ENCODE measurements around the gene SCAF4. TPM values are rescaled to one million over a fixed set of nuclear protein-coding genes. Genes with fewer than 3 reads are reported as not detected.
A peak's percentile ranks its signal among the peaks of the same experiment; 100 is the strongest.

The SCAF4 gene
- total and polyA plus RNA-seq, 10 of the 15 experiments (the other 5 are each of a cell fraction or from before 2014, with no cell fraction given) = 4.3 to 49.3 (median 16.0) TPM

GRCh38 chr21:31665397-31665796, 66.5 kb downstream of the SCAF4 start:
- TF ChIP-seq SMAD5 (IDR thresholded peaks at IDR 0.05; ENCODE audit: low read depth) (no peak), FOXM1 (IDR thresholded peaks at IDR 0.05; ENCODE audit: low read depth, low read length) (no peak), RUNX3 (IDR thresholded peaks at IDR 0.05; ENCODE audit: low read length) (no peak), SUZ12 (IDR thresholded peaks at IDR 0.05; ENCODE audit: unreplicated experiment) (no peak), FOXK2 (IDR thresholded peaks at IDR 0.05) (no peak), FOS (IDR thresholded peaks at IDR 0.05; ENCODE audit: borderline replicate concordance, extremely low read depth, insufficient read length) (no peak), CBX5 (IDR thresholded peaks at IDR 0.05; ENCODE audit: low read depth) (no peak), POLR2A (IDR thresholded peaks at IDR 0.05; ENCODE audit: low read depth, low read length) (no peak)
- H3K4me3 ChIP-seq = no peak overlapping the region
- peaks cover 0 to 27% of the 10 kb centered on the region in 2 experiments; a peak in 1 of 4 replicates for H3K36me3 ChIP-seq (ENCODE audit: control insufficient read depth in 2 of 2, insufficient read depth in 2 of 2, low read length in 1 of 2)
- peaks cover 17% of the 10 kb centered on the region for H3K4me1 ChIP-seq (ENCODE audit: control insufficient read depth, insufficient read depth, low read length)
- SMC1A ChIA-PET (ENCODE audit: uncharacterized antibody, unreplicated experiment) = no interaction called here
- WGBS (ENCODE audit: insufficient coverage, insufficient replicate concordance, low lambda C conversion rate, missing lambda C conversion rate) = 81% methylated on average over 8 of the region's 8 CpGs
- ATAC-seq = peak; percentile 11
- H3K9me3 ChIP-seq (replicated peaks; ENCODE audit: control insufficient read depth, insufficient read depth, low read length) = no peaks in the 10 kb centered on the region
- H3K79me2 ChIP-seq (ENCODE audit: control insufficient read depth, insufficient read depth, low read length) = peaks cover 37% of the 10 kb centered on the region
- BruUV-seq (replicated peaks) = no TSS peak
- in situ Hi-C loops (cut with MboI) (no loop called here), intact Hi-C loops (cut with micrococcal nuclease; ENCODE audit: unreplicated experiment) (no loop called here)
- CTCF ChIA-PET = no interaction called here
- DNase-seq (ENCODE audit: low read depth, low spot score) = no peak
- H3K27me3 ChIP-seq (replicated peaks in 1 of 2; ENCODE audit: control insufficient read depth in 2 of 2, insufficient read depth in 2 of 2, low read length in 1 of 2) = no peaks in the 10 kb centered on the region
- no peak overlapping the region for H3K9ac ChIP-seq (ENCODE audit: control insufficient read depth, insufficient read depth, low read length)
- POLR2A ChIA-PET = no interaction called here
- peak overlapping the region; percentile 47; the same call in 1 of the 2 replicates for H3K4me2 ChIP-seq (ENCODE audit: control insufficient read depth, insufficient read depth)
- FAIRE-seq = no peak
- H3K27ac ChIP-seq (ENCODE audit: control insufficient read depth, insufficient read depth) = no peak overlapping the region
- no peak overlapping the region for H2AFZ ChIP-seq (ENCODE audit: control insufficient read depth, low read depth, low read length)
- RAD21 ChIA-PET (ENCODE audit: unreplicated experiment) = no interaction called here
- no peaks in the 10 kb centered on the region for H4K20me1 ChIP-seq (ENCODE audit: control insufficient read depth, insufficient read depth)

GRCh38 chr21:31663584-31664249, 68.2 kb downstream of the SCAF4 start:
- H3K9me3 ChIP-seq (replicated peaks; ENCODE audit: control insufficient read depth, insufficient read depth, low read length) = no peaks in the 10 kb centered on the region
- ChIA-PET SMC1A (ENCODE audit: uncharacterized antibody, unreplicated experiment) (interaction anchor here (1.5 kb wide), 1 partner anchor 11 kb away, joined by 3 read pairs; no protein-coding TSS in a partner anchor), POLR2A (no interaction called here), RAD21 (ENCODE audit: unreplicated experiment) (no interaction called here), CTCF (no interaction called here)
- peaks cover 17% of the 10 kb centered on the region for H3K4me1 ChIP-seq (ENCODE audit: control insufficient read depth, insufficient read depth, low read length)
- intact Hi-C loops (cut with micrococcal nuclease; ENCODE audit: unreplicated experiment) = no loop called here
- peaks cover 46% of the 10 kb centered on the region for H3K79me2 ChIP-seq (ENCODE audit: control insufficient read depth, insufficient read depth, low read length)
- H3K4me2 ChIP-seq (ENCODE audit: control insufficient read depth, insufficient read depth) = peak overlapping the region; percentile 33
- no peaks in the 10 kb centered on the region for H3K27me3 ChIP-seq (replicated peaks in 1 of 2; ENCODE audit: control insufficient read depth in 2 of 2, insufficient read depth in 2 of 2, low read length in 1 of 2)
- no peak overlapping the region for H3K4me3 ChIP-seq
- no peak for FAIRE-seq
- no peaks in the 10 kb centered on the region for H4K20me1 ChIP-seq (ENCODE audit: control insufficient read depth, insufficient read depth)
- BruUV-seq (replicated peaks) = no TSS peak
- WGBS (ENCODE audit: insufficient coverage, insufficient replicate concordance, low lambda C conversion rate, missing lambda C conversion rate) = 96% methylated on average over 7 of the region's 7 CpGs
- no peak for TF ChIP-seq POLR2A (IDR thresholded peaks at IDR 0.05; ENCODE audit: low read depth, low read length)
- TF ChIP-seq HSF1 (IDR thresholded peaks at IDR 0.05; ENCODE audit: low read depth, low read length) = no peak
- 0 out of 2 replicates have a peak, but pooled peaks have one; percentile 15 for TF ChIP-seq NR2F1 (conservative IDR thresholded peaks at IDR 0.05)
- H3K27ac ChIP-seq (ENCODE audit: control insufficient read depth, insufficient read depth) = no peak overlapping the region
- in situ Hi-C loops (cut with MboI) = no loop called here
- H3K9ac ChIP-seq (ENCODE audit: control insufficient read depth, insufficient read depth, low read length) = peak overlapping the region; percentile 9; the same call in 1 of the 2 replicates
- no peak overlapping the region for H2AFZ ChIP-seq (ENCODE audit: control insufficient read depth, low read depth, low read length)
- no peak for ATAC-seq
- peaks cover 0 to 26% of the 10 kb centered on the region in 2 experiments; a peak in 1 of 4 replicates for H3K36me3 ChIP-seq (ENCODE audit: control insufficient read depth in 2 of 2, insufficient read depth in 2 of 2, low read length in 1 of 2)
- DNase-seq (ENCODE audit: low read depth, low spot score) = no peak
